ENCODE measurements around the gene NID1. TPM values are rescaled to one million over a fixed set of nuclear protein-coding genes. Genes with fewer than 3 reads are reported as not detected.

NID1 gene
- total and polyA plus RNA-seq, 11 donors, result 19.4 to 157 (median 61.7) TPM

DNA sequence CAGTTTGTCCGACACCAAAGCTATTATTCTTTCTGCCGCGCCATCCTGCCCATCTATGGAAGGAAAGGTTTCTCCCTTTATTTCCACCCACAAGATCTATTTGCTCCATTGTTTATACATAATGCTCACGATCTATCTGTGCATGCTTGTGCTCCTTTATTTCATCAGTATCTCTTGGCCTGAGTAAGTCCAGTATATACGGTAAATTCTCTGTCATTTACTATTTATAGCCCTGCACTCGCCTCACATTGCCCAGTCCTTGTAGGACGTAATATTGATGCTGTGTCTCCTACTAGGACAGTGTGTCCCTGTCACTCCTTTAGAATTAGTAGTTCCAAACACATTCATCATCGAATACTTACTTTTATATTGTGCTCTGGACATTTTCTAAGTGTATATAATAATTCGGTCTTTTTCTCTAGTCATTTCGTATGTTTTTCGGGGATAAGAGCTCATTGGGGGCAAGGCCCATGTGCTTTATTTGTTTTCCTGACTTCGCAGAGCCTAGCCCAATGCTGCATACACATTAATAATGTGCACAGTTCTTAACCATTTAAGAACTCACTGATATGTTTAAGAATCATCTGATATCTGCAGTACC, 3.1 kb upstream of the NID1 start:
- intact Hi-C loops (cut with DNase I), result loop anchor here in 4 of 10 donors (5.0 to 10.0 kb wide), 5 partner anchors 51 to 563 kb away; partner anchors contain the start of genes B3GALNT2 (in 1 of the 4) and LYST (in 1 of the 4)
- ATAC-seq (peak; percentile 49 to 74 (median 62)), DNase-seq (peak in 1 of 5 donors; percentile 36)
- Histone ChIP-seq H3K27me3 (peaks cover 0 to 16% (median 0%) of the 10 kb centered on the region in 9 donors), H3K36me3 (no peaks in the 10 kb centered on the region), H3K4me3 (peak overlapping the region in 9 of 12 donors; percentile 21 to 48 (median 42)), H3K9me3 (peaks cover 0 to 22% (median 10%) of the 10 kb centered on the region in 12 donors), H3K27ac (peak overlapping the region; percentile 93 to 100 (median 97)), H3K4me1 (peaks cover 0 to 49% (median 28%) of the 10 kb centered on the region in 12 donors)
- 16 to 25% (median 21%) methylated on average over 12 of the region's 12 CpGs for WGBS, 4 donors
- no peak for TF ChIP-seq CTCF (IDR thresholded peaks at IDR 0.05)
- peak in 1 of 2 donors; percentile 51 for TF ChIP-seq POLR2A (IDR thresholded peaks at IDR 0.05)

GRCh38 chr1:236066828-236067386, 2.0 kb upstream of the NID1 start:
- ATAC-seq (peak; percentile 48 to 65 (median 62)), DNase-seq (peak; percentile 75 to 87 (median 79))
- 42 to 55% (median 53%) methylated on average over 6 of the region's 6 CpGs for whole genome bisulfite sequencing, 4 donors
- intact Hi-C loops (cut with DNase I), result loop anchor here in 4 of 10 donors (5.0 to 10.0 kb wide), 5 partner anchors 50 to 562 kb away; partner anchors contain the start of genes B3GALNT2 (in 1 of the 4) and LYST (in 1 of the 4)
- H3K4me1 ChIP-seq, result peaks cover 0 to 50% (median 38%) of the 10 kb centered on the region in 12 donors
- H3K4me3 ChIP-seq, result peak overlapping the region in 9 of 12 donors; percentile 18 to 48 (median 42)
- peaks cover 0 to 16% (median 0%) of the 10 kb centered on the region in 9 donors for H3K27me3 ChIP-seq
- TF ChIP-seq POLR2A (IDR thresholded peaks at IDR 0.05) (peak in 1 of 2 donors; percentile 56), CTCF (IDR thresholded peaks at IDR 0.05) (no peak)
- peaks cover 0 to 22% (median 10%) of the 10 kb centered on the region in 12 donors for H3K9me3 ChIP-seq
- peaks cover 0 to 3% (median 0%) of the 10 kb centered on the region in 9 donors for H3K36me3 ChIP-seq
- H3K27ac ChIP-seq, result peak overlapping the region; percentile 93 to 100 (median 97)

GRCh38 chr1:236066054-236066453, 1.2 kb upstream of the NID1 start:
- peak in 3 of 5 donors; percentile 40 to 57 (median 49) for DNase-seq
- intact Hi-C loops (cut with DNase I), result loop anchor here in 4 of 10 donors (5.0 to 10.0 kb wide), 5 partner anchors 49 to 561 kb away; partner anchors contain the start of genes B3GALNT2 (in 1 of the 4) and LYST (in 1 of the 4)
- Histone ChIP-seq H3K27ac (peak overlapping the region; percentile 93 to 100 (median 97)), H3K4me3 (peak overlapping the region in 11 of 12 donors; percentile 71 to 98 (median 89)), H3K27me3 (peaks cover 0 to 16% (median 0%) of the 10 kb centered on the region in 9 donors), H3K4me1 (peaks cover 0 to 57% (median 46%) of the 10 kb centered on the region in 12 donors), H3K36me3 (peaks cover 0 to 12% (median 3%) of the 10 kb centered on the region in 9 donors), H3K9me3 (peaks cover 0 to 16% (median 7%) of the 10 kb centered on the region in 12 donors)
- ATAC-seq, result peak in 2 of 4 donors; percentile 16 to 34
- whole genome bisulfite sequencing, 4 donors, result 12 to 18% (median 14%) methylated on average over 6 of the region's 6 CpGs
- TF ChIP-seq POLR2A (IDR thresholded peaks at IDR 0.05) (no peak), CTCF (IDR thresholded peaks at IDR 0.05) (no peak)

Data from heart left ventricle (tissue), 16 donors.